GM12892 (cell line): ENCODE results near the gene FARP2.

Experiments used
- DNase-seq: peaks from one replicate; pipeline ENCODE4 v3.0.0; 2011; ENCODE audit not compliant: insufficient read length
- FAIRE-seq: peaks from 2 replicates; lab custom pipeline; 2011; peaks lifted over from hg19 to GRCh38; lab: Jason Lieb, UNC
- POLR2A ChIP-seq: IDR thresholded peaks from 2 replicates; pipeline ENCODE4 v1.6.1; 2011; ENCODE audit warnings: low read depth, low read length, control low read depth
- POLR2AphosphoS5 ChIP-seq: IDR thresholded peaks from 2 replicates; pipeline ENCODE4 v1.6.1; 2011; ENCODE audit warnings: low read depth, low read length, control low read depth
- TAF1 ChIP-seq: IDR thresholded peaks from 2 replicates; pipeline ENCODE4 v1.6.1; 2011; ENCODE audit warnings: low read depth, mild to moderate bottlenecking, control low read depth, low read length, borderline replicate concordance

The FARP2 gene

GRCh38 chr2:241329669-241330615 lies 26.1 kb upstream of the FARP2 start:
- DNase-seq (no peak), FAIRE-seq (no peak)
- 0 out of 2 replicates have a peak, but pooled peaks have one; percentile 11 for TF ChIP-seq POLR2A
- no peak for TF ChIP-seq TAF1
- peak; percentile 56; the same call in 1 of the 2 replicates for TF ChIP-seq POLR2AphosphoS5

- FAIRE-seq, result no peak
- no peak for DNase-seq
Observed at GRCh38 chr2:241330616-241330981, 25.5 kb upstream of the FARP2 start.

GRCh38 chr2:241334813-241335212 lies 21.3 kb upstream of the FARP2 start:
- no peak for DNase-seq
- no peak for FAIRE-seq
- no peak for TF ChIP-seq POLR2A
- TF ChIP-seq POLR2AphosphoS5, result no peak
- TF ChIP-seq TAF1, result no peak

More at GRCh38 chr2:241330616-241330981, 25.5 kb upstream of the FARP2 start:
- no peak for TF ChIP-seq POLR2AphosphoS5
- TF ChIP-seq TAF1, result no peak
- no peak; the same call in 1 of the 2 replicates for TF ChIP-seq POLR2A

GRCh38 chr2:241339839-241340630 lies 16.1 kb upstream of the FARP2 start:
- DNase-seq (no peak), FAIRE-seq (no peak)
- TF ChIP-seq TAF1, result no peak
- TF ChIP-seq POLR2AphosphoS5, result no peak
- TF ChIP-seq POLR2A, result no peak

GRCh38 chr2:241340631-241341163 lies 15.4 kb upstream of the FARP2 start:
- TF ChIP-seq TAF1, result no peak
- no peak for TF ChIP-seq POLR2AphosphoS5
- no peak for TF ChIP-seq POLR2A
- FAIRE-seq, result no peak
- no peak for DNase-seq

GRCh38 chr2:241344925-241345651 lies 11.0 kb upstream of the FARP2 start:
- FAIRE-seq (no peak), DNase-seq (no peak)
- TF ChIP-seq TAF1 (no peak), POLR2AphosphoS5 (no peak), POLR2A (no peak)

GRCh38 chr2:241349941-241350340 lies 6.1 kb upstream of the FARP2 start:
- FAIRE-seq (no peak), DNase-seq (no peak)
- TF ChIP-seq POLR2A (no peak), TAF1 (no peak), POLR2AphosphoS5 (no peak)

- DNase-seq (no peak), FAIRE-seq (no peak)
Observed at GRCh38 chr2:241350530-241350877, 5.6 kb upstream of the FARP2 start.

GRCh38 chr2:241350878-241351639 lies 5.0 kb upstream of the FARP2 start:
- TF ChIP-seq POLR2A, result no peak
- TF ChIP-seq POLR2AphosphoS5, result 0 out of 2 replicates have a peak, but pooled peaks have one; percentile 45
- no peak for DNase-seq
- no peak for FAIRE-seq

More at GRCh38 chr2:241350530-241350877, 5.6 kb upstream of the FARP2 start:
- TF ChIP-seq TAF1, result no peak
- TF ChIP-seq POLR2AphosphoS5, result no peak
- TF ChIP-seq POLR2A, result no peak

- no peak for DNase-seq
- TF ChIP-seq TAF1 (no peak), POLR2AphosphoS5 (no peak), POLR2A (no peak)
- no peak for FAIRE-seq
Observed at GRCh38 chr2:241351640-241352031, 4.4 kb upstream of the FARP2 start.
